Uterus (tissue), 4 donors: ENCODE measurements around the gene FBXO21. TPM values are rescaled to one million over a fixed set of nuclear protein-coding genes. Genes with fewer than 3 reads are reported as not detected.

Source experiments
- DNase-seq, 2 donors: peaks; one replicate each; pipeline ENCODE4 v3.0.0-alpha.2; 2019 to 2020
- H3K27ac ChIP-seq, 2 donors: fragments of 200-600 bp; sonication (generic); 1 replicate in 1 of 2; 2 replicates in 1 of 2; pipeline ENCODE4 v1.5.1; 2016 to 2018
- H3K27me3 ChIP-seq, 2 donors: fragments of 200-600 bp; sonication (generic); one replicate each; pipeline ENCODE4 v1.5.1; 2018 to 2019; ENCODE audit warnings: control low read depth in 1 of 2
- H3K36me3 ChIP-seq, 2 donors: fragments of 200-600 bp; sonication (generic); one replicate each; pipeline ENCODE4 v1.5.1; 2019; ENCODE audit warnings: control low read depth in 1 of 2
- H3K4me1 ChIP-seq, 2 donors: fragments of 200-600 bp; sonication (generic); one replicate each; pipeline ENCODE4 v1.5.1; 2018 to 2019; ENCODE audit warnings: control low read depth in 1 of 2
- H3K4me3 ChIP-seq, 2 donors: fragments of 200-600 bp; sonication (generic); 1 replicate in 1 of 2; 2 replicates in 1 of 2; pipeline ENCODE4 v1.5.1; 2018 to 2019; ENCODE audit warnings: mild to moderate bottlenecking in 1 of 2
- H3K9me3 ChIP-seq, 2 donors: fragments of 200-600 bp; sonication (generic); one replicate each; pipeline ENCODE4 v1.5.1; 2019; ENCODE audit warnings: control low read depth in 1 of 2
- POLR2A ChIP-seq, 2 donors: fragments of 450-650 bp; IDR thresholded peaks; one replicate each; pipeline ENCODE4 v1.6.1; 2016; ENCODE audit warnings: antibody characterized with exemption in 2 of 2, mild to moderate bottlenecking in 1 of 2, moderate library complexity in 1 of 2
- intact Hi-C: fragments of 100-400 bp; cut with DNase I; formaldehyde crosslinking; loops from one replicate; pipeline ENCODE4 v1.15.1; 2023; ENCODE audit warnings: low total_unique reads
- total RNA-seq, 4 donors: library from RNA; depleted of rRNA in 3 of 4; stranded (reverse); fragments of >200 nt in 3 of 4; gene quantifications; one replicate each; pipeline versions ENCODE4 v1.1.0 to v1.2.4, GENCODE V29; 2014 to 2023
- TF ChIP-seq, protein P1 (sequence below), 4 experiments: fragments of 200-600 bp in 2 of 4; fragments of 450-650 bp in 2 of 4; sonication (generic) in 2 of 4; IDR thresholded peaks; one replicate each; pipeline ENCODE4 v1.5.1; 2016 to 2019; ENCODE audit warnings: antibody characterized with exemption in 4 of 4, mild to moderate bottlenecking in 2 of 4, moderate library complexity in 1 of 4
- donor health status: DM: yes; HTN: yes; CAD: no.

FBXO21 gene
- total RNA-seq, 4 donors from 2014 or later, result 66.2 to 152 (median 90.0) TPM

DNA sequence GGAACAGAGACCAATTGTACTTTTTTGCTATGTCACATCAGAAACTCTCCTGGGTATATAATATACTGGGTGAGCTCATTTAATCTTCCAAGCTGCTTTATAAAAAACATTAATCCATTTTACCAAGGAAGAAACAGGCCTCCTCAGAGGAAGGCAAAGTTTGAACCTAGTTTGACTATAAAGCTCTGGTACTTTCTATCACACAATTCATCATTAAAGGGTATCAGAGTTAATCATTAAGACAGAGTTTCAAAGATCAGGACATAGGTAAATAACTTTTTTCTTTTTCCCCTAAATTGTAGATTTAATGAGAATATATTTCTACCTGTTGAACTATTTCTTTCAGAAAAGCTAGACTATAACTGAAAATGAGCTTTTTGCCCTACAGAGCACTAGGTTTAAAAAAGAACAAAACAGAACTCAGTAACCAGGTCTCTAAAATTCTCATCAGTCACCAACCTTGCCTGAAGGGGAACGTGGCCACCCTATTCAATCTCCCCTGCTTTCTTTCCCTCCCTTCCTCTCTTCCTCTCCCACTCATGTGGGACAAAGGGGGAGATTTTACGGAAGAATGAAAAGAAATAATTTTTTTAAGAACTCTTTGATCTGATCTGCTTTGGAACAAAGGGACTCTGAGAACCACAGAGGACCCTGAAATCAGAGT is 18.6 kb downstream of the FBXO21 start:
- no peaks in the 10 kb centered on the region for H3K36me3 ChIP-seq
- no peak overlapping the region for H3K27ac ChIP-seq
- H3K9me3 ChIP-seq, result no peaks in the 10 kb centered on the region
- DNase-seq, result no peak
- TF ChIP-seq, protein P1, sequence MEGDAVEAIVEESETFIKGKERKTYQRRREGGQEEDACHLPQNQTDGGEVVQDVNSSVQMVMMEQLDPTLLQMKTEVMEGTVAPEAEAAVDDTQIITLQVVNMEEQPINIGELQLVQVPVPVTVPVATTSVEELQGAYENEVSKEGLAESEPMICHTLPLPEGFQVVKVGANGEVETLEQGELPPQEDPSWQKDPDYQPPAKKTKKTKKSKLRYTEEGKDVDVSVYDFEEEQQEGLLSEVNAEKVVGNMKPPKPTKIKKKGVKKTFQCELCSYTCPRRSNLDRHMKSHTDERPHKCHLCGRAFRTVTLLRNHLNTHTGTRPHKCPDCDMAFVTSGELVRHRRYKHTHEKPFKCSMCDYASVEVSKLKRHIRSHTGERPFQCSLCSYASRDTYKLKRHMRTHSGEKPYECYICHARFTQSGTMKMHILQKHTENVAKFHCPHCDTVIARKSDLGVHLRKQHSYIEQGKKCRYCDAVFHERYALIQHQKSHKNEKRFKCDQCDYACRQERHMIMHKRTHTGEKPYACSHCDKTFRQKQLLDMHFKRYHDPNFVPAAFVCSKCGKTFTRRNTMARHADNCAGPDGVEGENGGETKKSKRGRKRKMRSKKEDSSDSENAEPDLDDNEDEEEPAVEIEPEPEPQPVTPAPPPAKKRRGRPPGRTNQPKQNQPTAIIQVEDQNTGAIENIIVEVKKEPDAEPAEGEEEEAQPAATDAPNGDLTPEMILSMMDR (IDR thresholded peaks at IDR 0.05), result no peak
- TF ChIP-seq POLR2A (IDR thresholded peaks at IDR 0.05), result no peak
- intact Hi-C loops, result no loop called here
- H3K27me3 ChIP-seq, result no peaks in the 10 kb centered on the region
- no peak overlapping the region for H3K4me3 ChIP-seq
- H3K4me1 ChIP-seq, result peaks cover 0 to under 1% of the 10 kb centered on the region in 2 donors

DNA sequence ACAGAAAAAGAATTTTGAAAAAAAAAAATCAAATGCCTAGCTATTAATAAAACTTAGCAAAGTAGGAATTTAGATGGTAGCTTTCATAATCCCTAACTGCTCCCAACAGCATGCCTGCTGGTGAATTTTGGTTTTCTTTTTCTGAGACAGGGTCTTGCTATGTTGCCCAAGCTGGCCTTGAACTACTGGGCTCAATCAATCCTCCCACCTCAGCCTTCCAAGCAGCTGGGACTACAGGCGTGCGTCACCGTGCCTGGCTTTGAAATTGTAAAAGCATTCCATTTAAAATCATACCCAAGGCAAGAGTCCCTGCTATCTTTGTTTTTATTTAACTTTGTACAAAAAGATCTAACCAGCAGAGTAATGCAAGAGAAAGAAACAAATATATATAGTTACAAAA is 20.7 kb downstream of the FBXO21 start:
- no peak for DNase-seq
- intact Hi-C loops, result no loop called here
- Histone ChIP-seq H3K4me3 (no peak overlapping the region), H3K4me1 (no peaks in the 10 kb centered on the region), H3K36me3 (no peaks in the 10 kb centered on the region), H3K9me3 (no peaks in the 10 kb centered on the region), H3K27ac (no peak overlapping the region), H3K27me3 (no peaks in the 10 kb centered on the region)
- TF ChIP-seq, protein P1 (IDR thresholded peaks at IDR 0.05), result no peak
- TF ChIP-seq POLR2A (IDR thresholded peaks at IDR 0.05), result no peak

DNA sequence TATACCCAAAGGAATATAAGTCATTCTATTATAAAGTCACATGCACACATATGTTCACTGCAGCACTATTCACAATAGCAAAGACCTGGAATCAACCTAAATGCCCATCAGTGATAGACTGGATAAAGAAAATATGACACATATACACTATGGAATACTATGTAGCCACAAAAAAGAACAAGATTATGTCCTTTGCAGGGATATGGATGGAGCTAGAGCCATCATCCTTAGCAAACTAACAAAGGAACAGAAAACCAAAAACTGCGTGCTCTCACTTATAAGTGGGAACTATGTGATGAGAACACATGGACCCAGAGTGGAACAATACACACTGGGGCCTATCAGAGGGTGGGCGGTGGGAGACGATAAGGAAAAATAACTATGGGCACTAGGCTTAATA is 21.3 kb downstream of the FBXO21 start:
- H3K27ac ChIP-seq, result no peak overlapping the region

DNA sequence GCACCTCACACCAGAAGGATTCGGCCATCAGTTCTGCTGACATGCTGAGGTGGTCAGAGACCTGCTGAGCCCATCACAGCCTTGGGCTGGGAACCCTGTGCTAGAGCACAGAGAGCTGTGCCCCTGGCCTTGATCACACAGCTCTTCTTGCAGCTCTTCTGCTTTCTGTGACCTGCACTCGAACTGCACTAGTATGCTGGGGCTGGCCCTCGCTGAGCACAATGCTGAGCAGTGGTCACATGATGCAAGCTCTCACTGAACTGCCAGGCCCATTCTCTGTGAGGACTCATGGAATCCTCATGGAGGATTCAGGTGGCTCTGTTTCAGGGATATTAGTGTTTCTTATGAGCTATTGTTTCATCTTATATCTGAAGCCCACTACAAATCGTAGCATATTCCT is 22.5 kb downstream of the FBXO21 start:
- intact Hi-C loops, result no loop called here
- no peak overlapping the region for H3K27ac ChIP-seq
- no peak for DNase-seq
- no peaks in the 10 kb centered on the region for H3K9me3 ChIP-seq
- no peaks in the 10 kb centered on the region for H3K27me3 ChIP-seq
- TF ChIP-seq, protein P1 (IDR thresholded peaks at IDR 0.05), result no peak
- no peak for TF ChIP-seq POLR2A (IDR thresholded peaks at IDR 0.05)
- no peak overlapping the region for H3K4me3 ChIP-seq
- no peaks in the 10 kb centered on the region for H3K4me1 ChIP-seq
- H3K36me3 ChIP-seq, result no peaks in the 10 kb centered on the region

More for the DNA sequence above, 21.3 kb downstream of the FBXO21 start:
- no peaks in the 10 kb centered on the region for H3K36me3 ChIP-seq
- DNase-seq, result no peak
- no peaks in the 10 kb centered on the region for H3K9me3 ChIP-seq
- TF ChIP-seq, protein P1 (IDR thresholded peaks at IDR 0.05), result no peak
- no peak for TF ChIP-seq POLR2A (IDR thresholded peaks at IDR 0.05)
- no peaks in the 10 kb centered on the region for H3K27me3 ChIP-seq
- H3K4me1 ChIP-seq, result no peaks in the 10 kb centered on the region
- intact Hi-C loops, result no loop called here
- H3K4me3 ChIP-seq, result no peak overlapping the region

DNA sequence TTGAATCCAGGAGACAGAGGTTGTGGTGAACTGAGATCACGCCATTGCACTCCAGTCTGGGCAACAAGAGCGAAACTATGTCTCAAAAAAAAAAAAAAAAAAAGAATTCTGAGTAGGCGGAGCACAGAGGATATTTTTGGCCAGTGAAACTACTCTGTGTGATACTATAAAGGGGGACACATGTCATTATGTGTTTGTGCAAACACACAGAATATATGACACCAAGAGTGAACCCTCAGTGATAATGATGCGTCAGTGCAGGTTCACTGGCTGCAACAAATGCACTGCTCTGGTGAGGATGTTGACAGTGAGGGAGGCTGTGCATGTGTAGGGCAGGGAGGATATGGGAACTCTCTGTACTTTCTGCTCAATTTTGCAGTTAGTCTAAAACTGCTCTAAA is 24.2 kb downstream of the FBXO21 start:
- H3K27ac ChIP-seq, result no peak overlapping the region
- H3K27me3 ChIP-seq, result no peaks in the 10 kb centered on the region
- no peak overlapping the region for H3K4me3 ChIP-seq
- H3K4me1 ChIP-seq, result no peaks in the 10 kb centered on the region
- intact Hi-C loops, result no loop called here
- TF ChIP-seq, protein P1 (IDR thresholded peaks at IDR 0.05), result no peak
- TF ChIP-seq POLR2A (IDR thresholded peaks at IDR 0.05), result no peak
- no peak for DNase-seq
- no peaks in the 10 kb centered on the region for H3K36me3 ChIP-seq
- H3K9me3 ChIP-seq, result no peaks in the 10 kb centered on the region
